Caco-2 (cell line): ENCODE results near the gene SLC22A23. TPM values are rescaled to one million over a fixed set of nuclear protein-coding genes. Genes with fewer than 3 reads are reported as not detected.
A peak's percentile ranks its signal among the peaks of the same experiment; 100 is the strongest.

Experiments used
- BruUV-seq: library from RNA; stranded (reverse); fragments of 400-500 nt; replicated peaks from 2 replicates; lab custom pipeline; 2021; lab: Mats Ljungman, UMichigan
- CTCF ChIA-PET: fragments of 300-600 bp; sonication (Branson Sonifier 250); formaldehyde crosslinking; loops from one replicate; lab custom pipeline; 2022; ENCODE audit warnings: antibody characterized with exemption; lab: Charles Lee
- POLR2A ChIA-PET: fragments of 300-600 bp; sonication (Branson Sonifier 250); formaldehyde crosslinking; loops from one replicate; lab custom pipeline; 2022; ENCODE audit warnings: antibody characterized with exemption; lab: Charles Lee
- DNase-seq, 2 experiments: peaks; one replicate each; pipeline versions ENCODE4 v3.0.0 to v3.0.0-alpha.2; 2020 to 2022
- H3K27me3 ChIP-seq: replicated peaks from 2 replicates; pipeline ENCODE4 v1.6.0; 2011; ENCODE audit warnings: low read length; ENCODE audit not compliant: control insufficient read depth, insufficient read depth
- H3K36me3 ChIP-seq: 2 replicates; pipeline ENCODE4 v1.5.1; 2011; ENCODE audit warnings: low read length; ENCODE audit not compliant: control insufficient read depth, insufficient read depth
- H3K4me1 ChIP-seq: fragments of 250-450 bp; sonication (Bioruptor Pico); 2 replicates; pipeline ENCODE4 v1.5.1; 2020; ENCODE audit warnings: mild to moderate bottlenecking
- H3K4me3 ChIP-seq: 2 replicates; pipeline ENCODE4 v1.5.1; 2011; ENCODE audit warnings: low read depth, mild to moderate bottlenecking, control low read depth, low read length
- H3K9me3 ChIP-seq: fragments of 250-450 bp; sonication (Bioruptor Pico); 2 replicates; pipeline ENCODE4 v1.5.1; 2020; ENCODE audit warnings: mild to moderate bottlenecking, moderate library complexity
- H3K27ac Mint-ChIP-seq: one replicate; pipeline ENCODE4 v1.8.0; 2022; ENCODE audit warnings: mixed read lengths; ENCODE audit not compliant: unreplicated experiment
- H3K27me3 Mint-ChIP-seq: one replicate; pipeline ENCODE4 v1.8.0; 2022; ENCODE audit warnings: mixed read lengths; ENCODE audit not compliant: insufficient read depth, unreplicated experiment
- H3K36me3 Mint-ChIP-seq: one replicate; pipeline ENCODE4 v1.8.0; 2022; ENCODE audit warnings: mild to moderate bottlenecking, mixed read lengths; ENCODE audit not compliant: insufficient read depth, unreplicated experiment
- H3K4me1 Mint-ChIP-seq: one replicate; pipeline ENCODE4 v1.8.0; 2022; ENCODE audit warnings: low read depth, mixed read lengths; ENCODE audit not compliant: unreplicated experiment
- H3K4me3 Mint-ChIP-seq: one replicate; pipeline ENCODE4 v1.8.0; 2022; ENCODE audit warnings: mild to moderate bottlenecking, moderate library complexity, mixed read lengths; ENCODE audit not compliant: unreplicated experiment
- H3K9me3 Mint-ChIP-seq: one replicate; pipeline ENCODE4 v1.8.0; 2022; ENCODE audit warnings: mixed read lengths; ENCODE audit not compliant: unreplicated experiment
- CTCF ChIP-seq, 2 experiments: fragments of 200-600 bp in 1 of 2; IDR thresholded peaks; 1 replicate in 1 of 2; 2 replicates in 1 of 2; pipeline versions ENCODE4 v1.5.1 to v1.8.0; 2011 to 2022; ENCODE audit warnings: antibody characterized with exemption in 1 of 2, control low read depth in 1 of 2, inconsistent platforms in 1 of 2, low read depth in 1 of 2, low read length in 1 of 2, mild to moderate bottlenecking in 1 of 2, moderate library complexity in 1 of 2; ENCODE audit not compliant: insufficient read depth in 1 of 2, severe bottlenecking in 1 of 2, unreplicated experiment in 1 of 2
- intact Hi-C: fragments of 100-400 bp; cut with micrococcal nuclease; formaldehyde crosslinking; loops from one replicate; pipeline ENCODE4 v1.10.0; 2022; ENCODE audit not compliant: unreplicated experiment
- total RNA-seq: library from RNA; stranded (reverse); gene quantifications from 2 replicates; pipeline ENCODE4 v1.2.3, GENCODE V29; 2022

Gene SLC22A23
- total RNA-seq, 1 experiment from 2014 or later = 45.5 TPM

GRCh38 chr6:3229566-3230178 is 227.2 kb downstream of the SLC22A23 start:
- no peaks in the 10 kb centered on the region for H3K27me3 ChIP-seq
- Mint-ChIP-seq H3K36me3 (peaks cover 34% of the 10 kb centered on the region), H3K9me3 (no peaks in the 10 kb centered on the region), H3K4me1 (peaks cover 7% of the 10 kb centered on the region), H3K4me3 (peak overlapping the region; percentile 82), H3K27me3 (peaks cover 6% of the 10 kb centered on the region), H3K27ac (no peak overlapping the region)
- ChIA-PET POLR2A (no interaction called here), CTCF (interaction anchor here (0.8 to 1.3 kb wide), 2 partner anchors 22 to 166 kb away, joined by 3 to 4 read pairs; no protein-coding TSS in a partner anchor)
- no peak for TF ChIP-seq CTCF (IDR thresholded peaks at IDR 0.05; ENCODE audit: insufficient read depth in 1 of 2, low read depth in 1 of 2, low read length in 1 of 2, severe bottlenecking in 1 of 2, unreplicated experiment in 1 of 2)
- no peaks in the 10 kb centered on the region for H3K9me3 ChIP-seq
- 0 out of 2 replicates have a peak overlapping the region, but pooled peaks have one; percentile 0 for H3K4me3 ChIP-seq
- intact Hi-C loops = loop anchor here (2.0 kb wide), 1 partner anchor 21 kb away; no protein-coding TSS in a partner anchor
- no TSS peak for BruUV-seq
- peaks cover 14% of the 10 kb centered on the region for H3K4me1 ChIP-seq
- peak in 1 of 2 experiments; percentile 37 for DNase-seq
- no peaks in the 10 kb centered on the region for H3K36me3 ChIP-seq

- POLR2A ChIA-PET = interaction anchor here (0.6 kb wide), 1 partner anchor 389 kb away, joined by 7 read pairs; no protein-coding TSS in a partner anchor
- CTCF ChIA-PET = interaction anchor here (0.6 to 1.3 kb wide), 3 partner anchors 23 to 523 kb away, joined by 3 to 4 read pairs (median 3); no protein-coding TSS in a partner anchor
- no peaks in the 10 kb centered on the region for H3K27me3 ChIP-seq
- Mint-ChIP-seq H3K4me3 (peak overlapping the region; percentile 82), H3K36me3 (peaks cover 41% of the 10 kb centered on the region), H3K9me3 (no peaks in the 10 kb centered on the region), H3K27ac (peak overlapping the region; percentile 53), H3K4me1 (peaks cover 7% of the 10 kb centered on the region), H3K27me3 (peaks cover 6% of the 10 kb centered on the region)
- intact Hi-C loops = loop anchor here (2.0 kb wide), 1 partner anchor 22 kb away; no protein-coding TSS in a partner anchor
- H3K4me3 ChIP-seq = peak overlapping the region; percentile 58
- peaks cover 14% of the 10 kb centered on the region for H3K4me1 ChIP-seq
- no peaks in the 10 kb centered on the region for H3K36me3 ChIP-seq
- BruUV-seq = no TSS peak
- TF ChIP-seq CTCF (IDR thresholded peaks at IDR 0.05; ENCODE audit: insufficient read depth in 1 of 2, low read depth in 1 of 2, low read length in 1 of 2, severe bottlenecking in 1 of 2, unreplicated experiment in 1 of 2) = no peak
- peak in 1 of 2 experiments; percentile 42 for DNase-seq
- no peaks in the 10 kb centered on the region for H3K9me3 ChIP-seq
Measured at GRCh38 chr6:3228771-3229565, 227.9 kb downstream of the SLC22A23 start.
